Measurements from ENCODE around the gene EIF1. TPM values are rescaled to one million over a fixed set of nuclear protein-coding genes. Genes with fewer than 3 reads are reported as not detected.

Gene EIF1
- total and polyA plus RNA-seq, 4 donors, result 56.5 to 755 (median 159) TPM

DNA sequence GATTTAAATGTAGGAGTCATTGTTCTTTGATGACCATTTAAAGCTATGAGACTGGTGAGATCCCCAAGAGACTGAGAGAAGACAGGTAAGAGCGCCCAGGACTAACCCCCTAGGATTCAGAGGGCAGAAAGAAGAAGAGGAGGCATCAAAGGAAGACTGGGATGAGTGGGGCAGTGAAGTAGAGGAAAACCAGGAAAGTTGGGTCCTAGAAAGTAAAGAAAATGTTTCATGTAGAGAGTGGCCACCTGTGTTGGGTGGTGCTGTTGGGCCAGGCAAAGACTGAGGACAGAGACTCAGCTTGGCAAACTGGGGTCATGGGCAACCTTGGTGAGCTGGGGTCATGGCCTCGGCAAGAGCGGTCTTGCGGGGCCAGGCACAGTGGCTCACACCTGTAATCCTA is 47.1 kb downstream of the EIF1 start:
- Histone ChIP-seq H3K27ac (ENCODE audit: low read depth in 1 of 2, low read length in 2 of 2) (no peak overlapping the region), H3K36me3 (ENCODE audit: control insufficient read depth in 4 of 4, insufficient read depth in 3 of 4, low read depth in 1 of 4, low read length in 3 of 4) (no peaks in the 10 kb centered on the region), H3K4me3 (ENCODE audit: low read depth in 1 of 3, low read length in 3 of 3) (no peak overlapping the region), H3K27me3 (ENCODE audit: control insufficient read depth in 4 of 4, insufficient read depth in 4 of 4, low read length in 3 of 4) (peaks cover 0 to 5% (median 0%) of the 10 kb centered on the region in 4 donors), H3K4me1 (ENCODE audit: control insufficient read depth in 4 of 4, insufficient read depth in 4 of 4, low read length in 3 of 4) (peaks cover 4 to 16% (median 9%) of the 10 kb centered on the region in 4 donors), H3K9ac (ENCODE audit: low read depth in 1 of 2, low read length in 2 of 2) (no peak overlapping the region), H3K9me3 (ENCODE audit: control insufficient read depth in 4 of 4, low read length in 3 of 4) (no peaks in the 10 kb centered on the region)
- TF ChIP-seq RXRA (IDR thresholded peaks at IDR 0.05), result no peak
- TF ChIP-seq, protein P1, sequence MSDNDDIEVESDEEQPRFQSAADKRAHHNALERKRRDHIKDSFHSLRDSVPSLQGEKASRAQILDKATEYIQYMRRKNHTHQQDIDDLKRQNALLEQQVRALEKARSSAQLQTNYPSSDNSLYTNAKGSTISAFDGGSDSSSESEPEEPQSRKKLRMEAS (IDR thresholded peaks at IDR 0.05), result no peak
- TF ChIP-seq, protein P2, sequence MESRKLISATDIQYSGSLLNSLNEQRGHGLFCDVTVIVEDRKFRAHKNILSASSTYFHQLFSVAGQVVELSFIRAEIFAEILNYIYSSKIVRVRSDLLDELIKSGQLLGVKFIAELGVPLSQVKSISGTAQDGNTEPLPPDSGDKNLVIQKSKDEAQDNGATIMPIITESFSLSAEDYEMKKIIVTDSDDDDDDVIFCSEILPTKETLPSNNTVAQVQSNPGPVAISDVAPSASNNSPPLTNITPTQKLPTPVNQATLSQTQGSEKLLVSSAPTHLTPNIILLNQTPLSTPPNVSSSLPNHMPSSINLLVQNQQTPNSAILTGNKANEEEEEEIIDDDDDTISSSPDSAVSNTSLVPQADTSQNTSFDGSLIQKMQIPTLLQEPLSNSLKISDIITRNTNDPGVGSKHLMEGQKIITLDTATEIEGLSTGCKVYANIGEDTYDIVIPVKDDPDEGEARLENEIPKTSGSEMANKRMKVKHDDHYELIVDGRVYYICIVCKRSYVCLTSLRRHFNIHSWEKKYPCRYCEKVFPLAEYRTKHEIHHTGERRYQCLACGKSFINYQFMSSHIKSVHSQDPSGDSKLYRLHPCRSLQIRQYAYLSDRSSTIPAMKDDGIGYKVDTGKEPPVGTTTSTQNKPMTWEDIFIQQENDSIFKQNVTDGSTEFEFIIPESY (IDR thresholded peaks at IDR 0.05), result no peak
- no peak for TF ChIP-seq YY1 (IDR thresholded peaks at IDR 0.05)
- TF ChIP-seq, protein P3, sequence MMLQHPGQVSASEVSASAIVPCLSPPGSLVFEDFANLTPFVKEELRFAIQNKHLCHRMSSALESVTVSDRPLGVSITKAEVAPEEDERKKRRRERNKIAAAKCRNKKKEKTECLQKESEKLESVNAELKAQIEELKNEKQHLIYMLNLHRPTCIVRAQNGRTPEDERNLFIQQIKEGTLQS (IDR thresholded peaks at IDR 0.05), result no peak
- TF ChIP-seq EGR1 (IDR thresholded peaks at IDR 0.05; ENCODE audit: low read depth in 2 of 2), result no peak
- TF ChIP-seq HNF4G (IDR thresholded peaks at IDR 0.05), result no peak
- TF ChIP-seq JUND (IDR thresholded peaks at IDR 0.05), result no peak
- TF ChIP-seq SP1 (IDR thresholded peaks at IDR 0.05), result no peak
- no peak for TF ChIP-seq FOXA1 (IDR thresholded peaks at IDR 0.05)
- no peak for TF ChIP-seq HNF4A (conservative IDR thresholded peaks at IDR 0.05)
- TF ChIP-seq NR2F2 (IDR thresholded peaks at IDR 0.05), result no peak
- no peak for TF ChIP-seq TAF1 (conservative IDR thresholded peaks at IDR 0.05)
- TF ChIP-seq FOXA2 (IDR thresholded peaks at IDR 0.05), result no peak
- TF ChIP-seq, protein P4, sequence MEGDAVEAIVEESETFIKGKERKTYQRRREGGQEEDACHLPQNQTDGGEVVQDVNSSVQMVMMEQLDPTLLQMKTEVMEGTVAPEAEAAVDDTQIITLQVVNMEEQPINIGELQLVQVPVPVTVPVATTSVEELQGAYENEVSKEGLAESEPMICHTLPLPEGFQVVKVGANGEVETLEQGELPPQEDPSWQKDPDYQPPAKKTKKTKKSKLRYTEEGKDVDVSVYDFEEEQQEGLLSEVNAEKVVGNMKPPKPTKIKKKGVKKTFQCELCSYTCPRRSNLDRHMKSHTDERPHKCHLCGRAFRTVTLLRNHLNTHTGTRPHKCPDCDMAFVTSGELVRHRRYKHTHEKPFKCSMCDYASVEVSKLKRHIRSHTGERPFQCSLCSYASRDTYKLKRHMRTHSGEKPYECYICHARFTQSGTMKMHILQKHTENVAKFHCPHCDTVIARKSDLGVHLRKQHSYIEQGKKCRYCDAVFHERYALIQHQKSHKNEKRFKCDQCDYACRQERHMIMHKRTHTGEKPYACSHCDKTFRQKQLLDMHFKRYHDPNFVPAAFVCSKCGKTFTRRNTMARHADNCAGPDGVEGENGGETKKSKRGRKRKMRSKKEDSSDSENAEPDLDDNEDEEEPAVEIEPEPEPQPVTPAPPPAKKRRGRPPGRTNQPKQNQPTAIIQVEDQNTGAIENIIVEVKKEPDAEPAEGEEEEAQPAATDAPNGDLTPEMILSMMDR (IDR thresholded peaks at IDR 0.05; ENCODE audit: low read depth, low read length, missing input control), result no peak
- TF ChIP-seq RAD21 (IDR thresholded peaks at IDR 0.05), result no peak
- TF ChIP-seq, protein P5, sequence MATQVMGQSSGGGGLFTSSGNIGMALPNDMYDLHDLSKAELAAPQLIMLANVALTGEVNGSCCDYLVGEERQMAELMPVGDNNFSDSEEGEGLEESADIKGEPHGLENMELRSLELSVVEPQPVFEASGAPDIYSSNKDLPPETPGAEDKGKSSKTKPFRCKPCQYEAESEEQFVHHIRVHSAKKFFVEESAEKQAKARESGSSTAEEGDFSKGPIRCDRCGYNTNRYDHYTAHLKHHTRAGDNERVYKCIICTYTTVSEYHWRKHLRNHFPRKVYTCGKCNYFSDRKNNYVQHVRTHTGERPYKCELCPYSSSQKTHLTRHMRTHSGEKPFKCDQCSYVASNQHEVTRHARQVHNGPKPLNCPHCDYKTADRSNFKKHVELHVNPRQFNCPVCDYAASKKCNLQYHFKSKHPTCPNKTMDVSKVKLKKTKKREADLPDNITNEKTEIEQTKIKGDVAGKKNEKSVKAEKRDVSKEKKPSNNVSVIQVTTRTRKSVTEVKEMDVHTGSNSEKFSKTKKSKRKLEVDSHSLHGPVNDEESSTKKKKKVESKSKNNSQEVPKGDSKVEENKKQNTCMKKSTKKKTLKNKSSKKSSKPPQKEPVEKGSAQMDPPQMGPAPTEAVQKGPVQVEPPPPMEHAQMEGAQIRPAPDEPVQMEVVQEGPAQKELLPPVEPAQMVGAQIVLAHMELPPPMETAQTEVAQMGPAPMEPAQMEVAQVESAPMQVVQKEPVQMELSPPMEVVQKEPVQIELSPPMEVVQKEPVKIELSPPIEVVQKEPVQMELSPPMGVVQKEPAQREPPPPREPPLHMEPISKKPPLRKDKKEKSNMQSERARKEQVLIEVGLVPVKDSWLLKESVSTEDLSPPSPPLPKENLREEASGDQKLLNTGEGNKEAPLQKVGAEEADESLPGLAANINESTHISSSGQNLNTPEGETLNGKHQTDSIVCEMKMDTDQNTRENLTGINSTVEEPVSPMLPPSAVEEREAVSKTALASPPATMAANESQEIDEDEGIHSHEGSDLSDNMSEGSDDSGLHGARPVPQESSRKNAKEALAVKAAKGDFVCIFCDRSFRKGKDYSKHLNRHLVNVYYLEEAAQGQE (IDR thresholded peaks at IDR 0.05), result no peak
- no peak for TF ChIP-seq GABPA (IDR thresholded peaks at IDR 0.05 in 1 of 2, conservative IDR thresholded peaks at IDR 0.05 in 1 of 2)
- 78% methylated on average over 4 of the region's 4 CpGs for WGBS
- DNase-seq (ENCODE audit: low spot score), result no peak
